ENCODE results near the gene ANKRD60.

ANKRD60 gene

GRCh38 chr20:58223358-58223941 lies 5.0 kb downstream of the ANKRD60 start:
- no peak for DNase-seq (ENCODE audit: low spot score)

- no peak for DNase-seq (ENCODE audit: low spot score)
Measured at GRCh38 chr20:58222446-58222845, 6.0 kb downstream of the ANKRD60 start.

GRCh38 chr20:58219342-58219700 lies 9.1 kb downstream of the ANKRD60 start:
- DNase-seq (ENCODE audit: low spot score): no peak

GRCh38 chr20:58218665-58219341 lies 9.7 kb downstream of the ANKRD60 start:
- DNase-seq (ENCODE audit: low spot score): no peak

GRCh38 chr20:58216334-58216733 lies 12.1 kb downstream of the ANKRD60 start:
- DNase-seq (ENCODE audit: low spot score): no peak

GRCh38 chr20:58215116-58215515 lies 13.3 kb downstream of the ANKRD60 start:
- DNase-seq (ENCODE audit: low spot score): no peak

GRCh38 chr20:58214310-58214709 lies 14.1 kb downstream of the ANKRD60 start:
- no peak for DNase-seq (ENCODE audit: low spot score)

GRCh38 chr20:58213716-58214115 lies 14.7 kb downstream of the ANKRD60 start:
- DNase-seq (ENCODE audit: low spot score): no peak

GRCh38 chr20:58213121-58213520 lies 15.3 kb downstream of the ANKRD60 start:
- DNase-seq (ENCODE audit: low spot score): no peak

GRCh38 chr20:58212636-58213035 lies 15.8 kb downstream of the ANKRD60 start:
- no peak for DNase-seq (ENCODE audit: low spot score)

- DNase-seq (ENCODE audit: low spot score): no peak
Measured at GRCh38 chr20:58210398-58210747, 18.1 kb downstream of the ANKRD60 start.

- DNase-seq (ENCODE audit: low spot score): peak; percentile 93
Measured at GRCh38 chr20:58209652-58210397, 18.6 kb downstream of the ANKRD60 start.

GRCh38 chr20:58208944-58209343 lies 19.5 kb downstream of the ANKRD60 start:
- no peak for DNase-seq (ENCODE audit: low spot score)

- no peak for DNase-seq (ENCODE audit: low spot score)
Measured at GRCh38 chr20:58205850-58206249, 22.6 kb downstream of the ANKRD60 start.

GRCh38 chr20:58202044-58202443 lies 26.4 kb downstream of the ANKRD60 start:
- no peak for DNase-seq (ENCODE audit: low spot score)

GRCh38 chr20:58201616-58202015 lies 26.8 kb downstream of the ANKRD60 start:
- no peak for DNase-seq (ENCODE audit: low spot score)

- no peak for DNase-seq (ENCODE audit: low spot score)
Measured at GRCh38 chr20:58199469-58199868, 29.0 kb downstream of the ANKRD60 start.

- no peak for DNase-seq (ENCODE audit: low spot score)
Measured at GRCh38 chr20:58198901-58199355, 29.5 kb downstream of the ANKRD60 start.

- no peak for DNase-seq (ENCODE audit: low spot score)
Measured at GRCh38 chr20:58198384-58198783, 30.1 kb downstream of the ANKRD60 start.

GRCh38 chr20:58197185-58197469 lies 31.3 kb downstream of the ANKRD60 start:
- DNase-seq (ENCODE audit: low spot score): no peak

- DNase-seq (ENCODE audit: low spot score): no peak
Measured at GRCh38 chr20:58196402-58197184, 31.9 kb downstream of the ANKRD60 start.

GRCh38 chr20:58195047-58195446 lies 33.4 kb downstream of the ANKRD60 start:
- DNase-seq (ENCODE audit: low spot score): no peak
